ENCODE results near the gene RNASE13.
A peak's percentile ranks its signal among the peaks of the same experiment; 100 is the strongest.

Gene RNASE13

DNA sequence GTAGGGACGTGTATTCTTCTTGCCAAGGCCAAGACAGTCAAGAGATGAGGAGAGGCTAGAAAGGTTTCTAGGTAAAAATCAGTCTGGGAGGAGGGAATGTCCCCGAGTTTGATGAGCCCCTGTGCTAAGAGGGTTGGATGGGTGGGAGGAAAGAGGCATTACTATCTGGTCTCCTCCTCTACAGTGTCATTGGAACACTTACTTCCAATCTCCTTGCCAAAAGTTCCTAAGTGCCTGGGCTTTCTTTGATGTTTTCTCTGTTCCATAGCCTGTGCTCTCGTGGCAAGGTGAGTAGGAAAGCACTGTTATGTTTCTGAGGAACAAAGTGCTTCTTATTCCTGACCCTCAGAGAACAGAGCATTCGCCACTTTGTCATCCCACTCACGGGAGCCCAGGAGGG, at the start of gene RNASE13:
TSS of gene RNASE13 (minus strand) at position 101 of the 400 bp plus-strand sequence. CDS start 519 bp downstream, outside the sequence.
- no peak for DNase-seq

DNA sequence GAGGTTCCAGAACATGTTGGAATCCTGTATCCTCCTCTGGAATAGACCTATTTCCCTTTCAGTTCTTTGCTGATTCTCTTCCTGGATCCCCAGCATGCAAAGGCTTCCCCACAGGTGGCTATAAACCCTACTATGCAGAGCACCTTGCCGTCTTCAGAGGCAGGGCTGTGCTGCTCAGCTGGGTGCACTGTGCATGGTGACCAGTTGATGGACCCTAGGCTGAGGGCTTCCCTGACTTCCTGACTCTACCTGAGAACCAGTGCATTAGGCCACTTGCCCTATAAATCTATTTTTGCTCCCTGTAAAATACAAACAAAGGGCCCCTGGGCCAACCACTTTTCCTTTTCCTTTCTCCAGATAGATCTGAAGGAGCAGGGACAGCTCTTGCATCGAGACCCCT, 49.8 kb upstream of the RNASE13 start:
- no peak for DNase-seq

- no peak for DNase-seq
These were observed 49.1 kb upstream of the RNASE13 start for GRCh38 chr14:21083565-21084325.

DNA sequence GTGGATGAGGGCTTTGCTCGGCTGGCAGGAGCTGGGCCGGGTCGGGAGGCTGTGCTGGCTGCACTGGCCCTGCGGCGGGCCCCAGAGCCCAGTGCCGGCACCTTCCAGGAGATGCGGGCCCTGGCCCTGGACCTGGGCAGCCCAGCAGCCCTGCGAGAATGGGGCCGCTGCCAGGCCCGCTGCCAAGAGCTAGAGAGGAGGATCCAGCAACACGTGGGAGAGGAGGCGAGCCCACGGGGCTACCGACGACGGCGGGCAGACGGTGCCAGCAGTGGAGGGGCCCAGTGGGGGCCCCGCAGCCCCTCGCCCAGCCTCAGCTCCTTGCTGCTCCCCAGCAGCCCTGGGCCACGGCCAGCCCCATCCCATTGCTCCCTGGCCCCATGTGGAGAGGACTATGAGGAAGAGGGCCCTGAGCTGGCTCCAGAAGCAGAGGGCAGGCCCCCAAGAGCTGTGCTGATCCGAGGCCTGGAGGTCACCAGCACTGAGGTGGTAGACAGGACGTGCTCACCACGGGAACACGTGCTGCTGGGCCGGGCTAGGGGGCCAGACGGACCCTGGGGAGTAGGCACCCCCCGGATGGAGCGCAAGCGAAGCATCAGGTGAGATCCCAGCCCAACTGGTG, 47.0 kb upstream of the RNASE13 start:
- DNase-seq, result no peak

GRCh38 chr14:21078726-21079125, 44.1 kb upstream of the RNASE13 start:
- DNase-seq, result no peak

DNA sequence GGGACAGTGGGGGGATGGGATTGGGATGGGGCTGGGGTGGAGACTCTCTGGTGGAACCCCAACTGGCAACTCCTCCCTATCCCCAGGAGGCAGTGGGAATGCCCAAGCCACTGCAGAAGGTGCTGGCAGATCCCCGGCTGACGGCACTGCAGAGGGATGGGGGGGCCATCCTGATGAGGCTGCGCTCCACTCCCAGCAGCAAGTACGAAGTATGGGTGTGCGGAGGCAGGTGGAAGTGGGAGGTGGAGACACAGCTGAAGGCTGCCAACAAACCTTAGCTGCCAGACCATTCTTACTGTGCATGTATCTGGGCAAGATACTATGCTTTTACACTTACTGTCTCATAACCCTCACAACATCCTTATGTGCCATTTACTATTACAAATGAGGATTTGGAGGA, 43.7 kb upstream of the RNASE13 start:
- DNase-seq, result no peak

DNA sequence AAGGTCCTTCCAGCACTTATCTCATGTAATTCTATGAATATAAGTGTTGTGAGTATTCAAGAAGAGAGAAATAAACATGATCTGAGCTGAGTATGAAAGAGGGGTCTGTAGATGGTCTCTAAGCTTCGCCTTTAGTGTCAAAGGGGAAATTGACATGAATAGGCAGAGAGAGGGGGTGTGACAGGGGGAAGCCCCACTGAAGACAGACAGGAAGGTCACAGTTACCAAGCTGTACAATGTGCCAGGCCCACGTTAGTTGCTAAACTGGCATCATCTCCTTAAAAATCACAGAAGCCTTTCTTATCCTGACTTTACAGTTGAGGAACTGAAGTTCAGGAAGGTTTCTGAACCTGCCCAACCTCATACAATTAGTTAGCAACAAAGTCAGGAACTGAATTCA, 43.1 kb upstream of the RNASE13 start:
- DNase-seq, result no peak

DNA sequence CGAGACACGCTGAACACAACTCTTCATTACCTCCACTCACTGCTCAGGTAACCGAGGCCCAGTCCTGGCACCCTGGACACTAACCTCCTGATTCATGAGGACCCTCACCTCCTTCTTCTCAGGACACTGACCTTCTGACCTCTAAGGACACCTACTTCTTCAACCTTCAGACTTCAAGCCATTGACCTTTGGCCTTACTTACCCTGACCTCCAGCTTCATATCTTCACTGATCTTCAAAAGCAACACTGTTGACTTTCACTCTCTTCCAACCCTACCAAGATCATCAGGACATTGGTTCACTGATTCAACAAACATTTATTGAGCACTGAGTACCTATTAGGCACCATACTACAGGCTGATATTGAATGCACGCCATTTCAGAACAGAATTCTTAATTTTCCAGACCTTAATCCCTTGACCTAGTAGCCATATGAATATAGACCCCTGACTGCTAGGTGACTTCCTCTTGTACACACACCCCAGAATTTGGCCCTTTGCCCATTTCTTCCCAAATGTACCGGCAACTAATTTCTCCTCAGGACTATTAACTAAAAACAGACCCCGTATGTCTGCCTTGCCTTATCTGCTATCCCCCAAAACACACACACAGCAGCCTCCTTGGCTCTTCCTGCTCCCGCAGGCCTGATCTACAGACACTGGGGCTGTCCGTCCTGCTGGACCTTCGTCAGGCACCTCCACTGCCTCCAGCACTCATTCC, 41.3 kb upstream of the RNASE13 start:
- no peak for DNase-seq

DNA sequence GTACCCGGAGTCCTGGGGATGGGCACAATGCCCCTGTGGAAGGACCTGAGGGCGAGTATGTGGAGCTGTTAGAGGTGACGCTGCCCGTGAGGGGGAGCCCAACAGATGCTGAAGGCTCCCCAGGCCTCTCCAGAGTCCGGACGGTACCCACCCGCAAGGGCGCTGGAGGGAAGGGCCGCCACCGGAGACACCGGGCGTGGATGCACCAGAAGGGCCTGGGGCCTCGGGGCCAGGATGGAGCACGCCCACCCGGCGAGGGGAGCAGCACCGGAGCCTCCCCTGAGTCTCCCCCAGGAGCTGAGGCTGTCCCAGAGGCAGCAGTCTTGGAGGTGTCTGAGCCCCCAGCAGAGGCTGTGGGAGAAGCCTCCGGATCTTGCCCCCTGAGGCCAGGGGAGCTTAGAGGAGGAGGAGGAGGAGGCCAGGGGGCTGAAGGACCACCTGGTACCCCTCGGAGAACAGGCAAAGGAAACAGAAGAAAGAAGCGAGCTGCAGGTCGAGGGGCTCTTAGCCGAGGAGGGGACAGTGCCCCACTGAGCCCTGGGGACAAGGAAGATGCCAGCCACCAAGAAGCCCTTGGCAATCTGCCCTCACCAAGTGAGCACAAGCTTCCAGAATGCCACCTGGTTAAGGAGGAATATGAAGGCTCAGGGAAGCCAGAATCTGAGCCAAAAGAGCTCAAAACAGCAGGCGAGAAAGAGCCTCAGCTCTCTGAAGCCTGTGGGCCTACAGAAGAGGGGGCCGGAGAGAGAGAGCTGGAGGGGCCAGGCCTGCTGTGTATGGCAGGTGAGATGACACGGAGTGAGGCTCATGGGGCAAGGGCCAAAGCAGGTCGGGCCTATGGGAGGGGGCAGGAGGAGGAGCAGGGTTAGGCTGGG, 40.0 kb upstream of the RNASE13 start:
- no peak for DNase-seq

- no peak for DNase-seq
These were observed 39.3 kb upstream of the RNASE13 start for GRCh38 chr14:21073921-21074320.

GRCh38 chr14:21072781-21073339, 38.3 kb upstream of the RNASE13 start:
- peak; percentile 49 for DNase-seq

DNA sequence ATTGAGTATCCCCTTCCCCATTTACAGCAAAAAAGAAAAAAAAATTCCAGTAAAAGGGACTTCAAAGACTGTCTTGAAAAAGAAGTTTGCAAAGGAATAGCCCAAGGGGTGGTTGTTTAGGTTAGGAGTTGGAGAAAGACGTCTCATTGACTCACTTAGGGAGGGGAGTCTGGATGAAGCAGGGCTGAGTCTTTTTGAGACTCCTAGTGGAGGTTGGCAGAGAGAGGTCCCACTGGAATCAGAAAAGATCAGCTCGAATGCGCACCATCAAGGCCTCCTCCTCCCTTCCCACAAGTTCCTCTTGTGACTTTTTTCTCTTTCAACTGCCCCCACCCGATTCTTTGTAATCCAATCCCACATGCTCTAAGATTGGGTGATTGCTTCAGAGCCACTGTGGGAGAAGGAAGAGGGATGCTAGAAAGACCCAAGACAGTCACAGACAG, 37.4 kb upstream of the RNASE13 start:
- no peak for DNase-seq

- DNase-seq, result peak; percentile 79
These were observed 36.8 kb upstream of the RNASE13 start for GRCh38 chr14:21071225-21072030.

- peak; percentile 44 for DNase-seq
These were observed 36.1 kb upstream of the RNASE13 start for GRCh38 chr14:21070610-21071224.

DNA sequence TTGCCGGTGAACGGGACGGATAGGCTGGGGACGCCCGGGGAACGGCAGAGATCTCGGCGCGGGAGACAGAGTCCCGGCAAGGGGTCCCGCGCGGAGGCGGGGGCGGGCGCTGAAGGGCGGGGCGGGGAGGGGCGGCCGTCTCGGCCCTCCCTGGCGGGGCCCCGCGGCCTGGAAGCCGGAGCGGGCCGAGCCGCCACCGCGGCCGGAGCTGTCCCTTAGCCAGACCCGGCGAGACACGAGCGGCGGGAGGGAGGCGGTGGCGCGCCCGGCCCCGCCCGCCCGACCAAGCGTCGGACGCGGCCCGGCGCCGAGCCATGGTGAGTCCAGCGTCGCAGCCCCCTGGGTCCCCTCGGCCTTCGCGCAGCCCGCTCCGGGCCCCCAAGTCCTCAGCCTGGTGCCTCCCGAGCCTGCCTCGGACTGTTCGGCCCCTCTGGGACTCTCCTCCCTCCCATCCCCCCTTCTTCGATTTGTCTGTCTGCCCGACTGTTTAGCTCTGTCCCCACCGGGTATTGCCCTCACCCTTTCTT, 35.5 kb upstream of the RNASE13 start, which contains the start of gene ARHGEF40:
TSS of gene ARHGEF40 (plus strand) at position 222 of the 527 bp plus-strand sequence. CDS start at position 315, 93 bp downstream.
- DNase-seq, result peak; percentile 57

DNA sequence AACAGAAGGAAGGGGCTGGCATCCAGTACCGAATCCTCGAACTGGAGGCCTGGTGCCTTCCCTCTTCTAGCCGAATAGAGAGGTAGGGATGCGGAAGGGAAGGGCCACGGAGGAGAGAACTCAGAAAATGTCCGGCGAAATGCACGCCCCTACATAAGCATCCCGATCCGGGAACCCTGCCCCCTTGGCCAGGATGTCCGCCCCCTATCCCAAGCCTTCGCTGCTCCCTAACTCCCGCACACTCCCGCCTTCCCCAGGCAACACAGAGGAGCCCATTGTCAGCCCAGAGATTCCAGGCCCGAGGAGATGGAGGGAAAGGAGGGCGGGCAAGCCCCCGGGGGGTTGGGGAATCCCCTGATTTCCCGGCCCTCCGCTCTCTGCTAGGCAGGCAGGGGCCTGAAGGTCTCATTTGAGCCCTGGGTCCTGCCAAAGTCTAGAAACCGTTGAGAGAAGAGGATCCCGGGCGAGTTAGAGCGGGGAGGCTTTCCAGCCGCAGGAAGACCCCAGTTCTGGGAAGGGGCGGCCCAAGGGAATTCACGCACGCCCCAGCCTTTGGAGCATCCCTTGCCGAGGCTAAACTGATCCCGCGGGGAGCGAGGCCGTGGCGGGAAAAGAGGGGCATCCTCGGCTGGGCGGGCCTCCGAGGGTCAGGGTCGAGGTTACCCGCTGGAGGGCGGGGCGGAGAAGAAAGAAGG, 34.9 kb upstream of the RNASE13 start:
- peak; percentile 32 for DNase-seq

- peak; percentile 65 for DNase-seq
These were observed 34.1 kb upstream of the RNASE13 start for GRCh38 chr14:21068521-21069387.

GRCh38 chr14:21066882-21067502, 32.4 kb upstream of the RNASE13 start:
- DNase-seq, result peak; percentile 27

DNA sequence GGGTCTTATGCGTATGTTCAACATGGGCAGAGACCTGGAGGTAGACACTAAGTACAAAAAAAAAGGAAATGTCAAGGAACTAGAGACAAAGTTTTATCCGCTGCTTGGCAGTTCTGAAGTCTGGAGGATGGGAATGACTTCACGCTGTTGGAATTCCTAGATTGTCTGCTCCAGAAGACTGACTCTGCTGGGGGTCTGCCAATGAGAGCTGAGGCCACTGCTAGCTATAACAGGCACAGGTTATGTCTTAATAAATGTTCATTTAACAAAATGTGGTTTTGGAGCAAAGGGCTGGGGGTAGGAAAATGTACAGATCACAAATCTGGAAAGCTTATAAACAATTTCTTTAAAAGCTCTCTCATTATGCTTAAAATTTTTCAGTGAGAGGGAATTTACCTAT, 28.9 kb upstream of the RNASE13 start:
- no peak for DNase-seq

Data from DMS53 (cell line).